ENCODE data around the gene PKNOX2.

The PKNOX2 gene

GRCh38 chr11:125268611-125269010, 104.1 kb downstream of the PKNOX2 start:
- TF ChIP-seq CTCF (conservative IDR thresholded peaks at IDR 0.05; ENCODE audit: low read depth, low read length) = no peak
- H3K9ac ChIP-seq = no peak overlapping the region
- no peak overlapping the region for H2AFZ ChIP-seq (ENCODE audit: low read depth)

GRCh38 chr11:125270106-125270505, 105.6 kb downstream of the PKNOX2 start:
- no peak overlapping the region for H3K4me2 ChIP-seq
- H3K36me3 ChIP-seq (ENCODE audit: insufficient read depth) = no peaks in the 10 kb centered on the region
- no peaks in the 10 kb centered on the region for H4K20me1 ChIP-seq (ENCODE audit: insufficient read depth)
- TF ChIP-seq CTCF (conservative IDR thresholded peaks at IDR 0.05; ENCODE audit: low read depth, low read length) = no peak
- H2AFZ ChIP-seq (ENCODE audit: low read depth) = no peak overlapping the region
- no peaks in the 10 kb centered on the region for H3K4me1 ChIP-seq (ENCODE audit: low read depth, poor library complexity, severe bottlenecking)
- no peaks in the 10 kb centered on the region for H3K79me2 ChIP-seq (ENCODE audit: insufficient read depth, low read depth)
- H3K4me3 ChIP-seq (IDR thresholded peaks at IDR 0.05; ENCODE audit: insufficient read depth, low read depth, low read length) = no peak overlapping the region
- no peak overlapping the region for H3K27ac ChIP-seq
- H3K9ac ChIP-seq = no peak overlapping the region
- no peaks in the 10 kb centered on the region for H3K27me3 ChIP-seq (ENCODE audit: insufficient read depth, low read depth)

More at GRCh38 chr11:125268611-125269010, 104.1 kb downstream of the PKNOX2 start:
- Histone ChIP-seq H3K4me1 (ENCODE audit: low read depth, poor library complexity, severe bottlenecking) (no peaks in the 10 kb centered on the region), H3K79me2 (ENCODE audit: insufficient read depth, low read depth) (no peaks in the 10 kb centered on the region), H3K27ac (no peak overlapping the region), H3K4me2 (no peak overlapping the region), H3K36me3 (ENCODE audit: insufficient read depth) (no peaks in the 10 kb centered on the region), H3K4me3 (IDR thresholded peaks at IDR 0.05; ENCODE audit: insufficient read depth, low read depth, low read length) (no peak overlapping the region), H4K20me1 (ENCODE audit: insufficient read depth) (no peaks in the 10 kb centered on the region), H3K27me3 (ENCODE audit: insufficient read depth, low read depth) (no peaks in the 10 kb centered on the region)

- no peak for TF ChIP-seq CTCF (conservative IDR thresholded peaks at IDR 0.05; ENCODE audit: low read depth, low read length)
- Histone ChIP-seq H3K9ac (no peak overlapping the region), H3K79me2 (ENCODE audit: insufficient read depth, low read depth) (no peaks in the 10 kb centered on the region), H3K27ac (no peak overlapping the region), H4K20me1 (ENCODE audit: insufficient read depth) (no peaks in the 10 kb centered on the region), H3K36me3 (ENCODE audit: insufficient read depth) (no peaks in the 10 kb centered on the region), H2AFZ (ENCODE audit: low read depth) (no peak overlapping the region), H3K27me3 (ENCODE audit: insufficient read depth, low read depth) (no peaks in the 10 kb centered on the region), H3K4me1 (ENCODE audit: low read depth, poor library complexity, severe bottlenecking) (no peaks in the 10 kb centered on the region), H3K4me3 (IDR thresholded peaks at IDR 0.05; ENCODE audit: insufficient read depth, low read depth, low read length) (no peak overlapping the region), H3K4me2 (no peak overlapping the region)
Measured at GRCh38 chr11:125270711-125271110, 106.2 kb downstream of the PKNOX2 start.

GRCh38 chr11:125271483-125272091, 107.0 kb downstream of the PKNOX2 start:
- H3K36me3 ChIP-seq (ENCODE audit: insufficient read depth) = no peaks in the 10 kb centered on the region
- H3K4me2 ChIP-seq = no peak overlapping the region
- no peaks in the 10 kb centered on the region for H3K4me1 ChIP-seq (ENCODE audit: low read depth, poor library complexity, severe bottlenecking)
- H4K20me1 ChIP-seq (ENCODE audit: insufficient read depth) = no peaks in the 10 kb centered on the region
- no peaks in the 10 kb centered on the region for H3K79me2 ChIP-seq (ENCODE audit: insufficient read depth, low read depth)
- no peak overlapping the region for H3K27ac ChIP-seq
- no peak overlapping the region for H2AFZ ChIP-seq (ENCODE audit: low read depth)
- H3K9ac ChIP-seq = no peak overlapping the region
- no peak for TF ChIP-seq CTCF (conservative IDR thresholded peaks at IDR 0.05; ENCODE audit: low read depth, low read length)
- no peaks in the 10 kb centered on the region for H3K27me3 ChIP-seq (ENCODE audit: insufficient read depth, low read depth)
- no peak overlapping the region for H3K4me3 ChIP-seq (IDR thresholded peaks at IDR 0.05; ENCODE audit: insufficient read depth, low read depth, low read length)
